Mucosa of stomach (tissue), 1 donor: ENCODE data around the gene PHYKPL.

Experiments used
- H3K27me3 ChIP-seq: one replicate; pipeline ENCODE4 v1.7.0; 2013; ENCODE audit warnings: mild to moderate bottlenecking, low read length; ENCODE audit not compliant: control insufficient read depth, insufficient read depth
- H3K36me3 ChIP-seq: one replicate; pipeline ENCODE4 v1.7.0; 2013; ENCODE audit warnings: low read length; ENCODE audit not compliant: control insufficient read depth, insufficient read depth
- H3K4me1 ChIP-seq: one replicate; pipeline ENCODE4 v1.7.0; 2013; ENCODE audit warnings: mild to moderate bottlenecking, low read length; ENCODE audit not compliant: control insufficient read depth, insufficient read depth
- H3K4me3 ChIP-seq: one replicate; pipeline ENCODE4 v1.7.0; 2013; ENCODE audit warnings: low read length
- H3K9ac ChIP-seq: one replicate; pipeline ENCODE4 v1.7.0; 2013; ENCODE audit warnings: mild to moderate bottlenecking, low read length, moderate library complexity
- H3K9me3 ChIP-seq: one replicate; pipeline ENCODE4 v1.7.0; 2013; ENCODE audit warnings: mild to moderate bottlenecking, low read length, moderate library complexity; ENCODE audit not compliant: control insufficient read depth
- donor health status: Pancreatic carcinoma.

The PHYKPL gene

DNA sequence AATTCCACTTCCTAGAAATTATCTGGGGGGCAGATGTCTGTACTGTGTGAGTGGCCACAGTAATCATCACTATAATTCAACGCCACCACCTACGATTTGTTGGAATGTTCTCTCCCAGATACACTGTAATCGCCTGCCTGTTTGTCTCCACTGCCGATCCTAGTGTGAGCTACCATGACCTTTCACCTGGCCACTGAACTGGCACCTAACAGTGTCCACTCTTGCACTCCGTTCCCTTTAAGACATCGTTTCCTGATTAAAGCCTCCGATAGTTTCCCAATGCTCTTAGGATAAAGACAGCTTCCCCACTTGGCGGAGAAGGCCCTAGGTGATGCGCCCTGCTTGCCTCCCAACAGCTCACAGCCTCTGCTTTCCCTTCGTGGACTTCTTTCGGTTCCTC lies 4.0 kb downstream of the PHYKPL start:
- Histone ChIP-seq H3K36me3 (peaks cover 13% of the 10 kb centered on the region), H3K9me3 (no peaks in the 10 kb centered on the region), H3K4me3 (no peak overlapping the region), H3K4me1 (peaks cover 26% of the 10 kb centered on the region), H3K27me3 (no peaks in the 10 kb centered on the region), H3K9ac (no peak overlapping the region)

DNA sequence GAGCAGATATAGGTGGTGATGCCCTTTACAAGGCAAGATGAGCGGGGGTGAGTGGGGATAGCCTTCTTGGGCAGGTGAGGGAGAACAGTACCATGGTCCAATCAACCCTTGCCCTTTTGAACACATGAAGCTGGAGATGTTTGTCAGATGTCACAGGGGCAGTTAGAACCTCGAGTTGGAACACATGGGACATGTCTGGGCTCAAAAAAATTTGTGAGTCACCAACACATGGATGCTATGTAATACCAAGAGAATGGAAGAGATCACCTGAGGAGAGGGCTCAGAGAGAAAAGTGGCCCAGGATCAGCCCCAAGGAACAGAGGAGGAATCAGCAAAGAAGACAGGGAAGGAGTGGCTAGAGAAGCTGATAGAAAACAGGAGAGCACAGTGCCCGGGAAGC lies 4.7 kb downstream of the PHYKPL start:
- peaks cover 25% of the 10 kb centered on the region for H3K4me1 ChIP-seq
- H3K4me3 ChIP-seq: no peak overlapping the region
- H3K9ac ChIP-seq: no peak overlapping the region
- H3K27me3 ChIP-seq: no peaks in the 10 kb centered on the region
- H3K9me3 ChIP-seq: no peaks in the 10 kb centered on the region
- peaks cover 13% of the 10 kb centered on the region for H3K36me3 ChIP-seq

DNA sequence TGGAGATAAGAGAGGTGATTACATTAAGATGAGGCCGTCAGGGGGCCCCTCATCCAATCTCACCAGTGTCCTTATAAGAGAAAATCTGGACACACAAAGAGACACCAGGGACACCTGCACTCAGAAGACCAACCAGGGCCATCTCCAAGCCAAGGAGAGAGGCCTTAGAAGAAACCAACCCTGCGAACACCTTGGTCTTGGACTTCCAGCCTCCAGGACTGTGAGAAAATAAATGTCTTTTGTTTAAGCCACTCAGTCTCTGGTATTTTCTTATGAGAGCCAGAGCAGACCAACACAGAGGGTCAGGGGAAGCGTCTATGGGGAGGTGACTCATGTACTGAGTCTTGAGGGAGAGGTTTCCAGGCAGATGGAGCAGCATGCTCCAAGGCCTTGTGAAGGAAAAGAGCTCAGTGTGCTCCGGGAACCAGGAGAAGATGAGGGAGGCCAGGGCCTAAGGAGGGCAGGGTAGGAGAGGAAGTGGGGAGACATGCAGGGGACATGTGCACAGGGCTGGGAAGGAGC lies 5.4 kb downstream of the PHYKPL start:
- H3K36me3 ChIP-seq: peaks cover 13% of the 10 kb centered on the region

DNA sequence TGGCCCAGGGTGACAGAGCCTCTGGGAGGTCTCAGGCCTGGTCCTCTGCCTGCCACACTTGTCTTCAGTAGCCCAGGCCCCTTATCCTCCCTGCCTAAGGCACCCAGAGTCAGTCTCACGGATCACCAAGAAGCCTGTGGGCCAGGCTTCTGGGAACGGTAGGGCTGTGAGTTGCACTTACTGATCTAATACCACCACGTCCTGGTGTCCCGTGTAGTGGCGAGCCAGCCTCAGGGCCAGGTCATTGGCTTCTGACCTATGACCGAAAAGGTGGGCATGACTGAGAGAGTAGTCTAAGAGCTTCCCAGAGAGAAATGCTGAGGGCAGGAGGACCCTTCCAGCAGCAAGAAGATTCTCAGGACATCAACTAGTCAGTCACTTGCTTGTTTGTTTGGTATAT lies 7.4 kb downstream of the PHYKPL start:
- H3K36me3 ChIP-seq: peaks cover 8% of the 10 kb centered on the region

More for the DNA sequence above, 5.4 kb downstream of the PHYKPL start:
- H3K27me3 ChIP-seq: no peaks in the 10 kb centered on the region
- H3K9ac ChIP-seq: no peak overlapping the region
- H3K4me3 ChIP-seq: no peak overlapping the region
- peaks cover 22% of the 10 kb centered on the region for H3K4me1 ChIP-seq
- H3K9me3 ChIP-seq: no peaks in the 10 kb centered on the region

DNA sequence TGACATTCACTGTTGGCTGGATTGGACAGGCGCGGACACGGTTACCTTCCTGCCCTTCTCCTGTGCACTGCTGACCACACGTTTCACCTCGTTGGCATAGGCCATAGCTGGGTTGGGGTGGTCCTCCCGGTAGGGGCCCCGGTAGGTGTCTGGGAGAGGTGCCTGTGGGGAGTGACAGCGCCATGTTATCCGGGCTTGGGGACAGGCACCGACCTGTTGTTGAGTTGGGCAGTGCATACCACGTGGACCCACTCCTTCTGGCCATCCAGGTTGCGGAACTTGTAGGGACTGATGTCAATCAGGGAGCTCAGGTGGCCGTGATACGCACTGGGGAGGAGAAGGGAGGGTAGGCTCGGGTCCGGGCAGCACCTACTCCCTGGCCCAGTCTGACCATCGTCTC lies 8.2 kb downstream of the PHYKPL start:
- Histone ChIP-seq H3K9ac (no peak overlapping the region), H3K27me3 (no peaks in the 10 kb centered on the region), H3K4me3 (no peak overlapping the region), H3K9me3 (no peaks in the 10 kb centered on the region), H3K4me1 (no peaks in the 10 kb centered on the region), H3K36me3 (peaks cover 2% of the 10 kb centered on the region)

More for the DNA sequence above, 7.4 kb downstream of the PHYKPL start:
- Histone ChIP-seq H3K27me3 (no peaks in the 10 kb centered on the region), H3K9ac (no peak overlapping the region), H3K4me1 (peaks cover 5% of the 10 kb centered on the region), H3K9me3 (no peaks in the 10 kb centered on the region), H3K4me3 (no peak overlapping the region)

DNA sequence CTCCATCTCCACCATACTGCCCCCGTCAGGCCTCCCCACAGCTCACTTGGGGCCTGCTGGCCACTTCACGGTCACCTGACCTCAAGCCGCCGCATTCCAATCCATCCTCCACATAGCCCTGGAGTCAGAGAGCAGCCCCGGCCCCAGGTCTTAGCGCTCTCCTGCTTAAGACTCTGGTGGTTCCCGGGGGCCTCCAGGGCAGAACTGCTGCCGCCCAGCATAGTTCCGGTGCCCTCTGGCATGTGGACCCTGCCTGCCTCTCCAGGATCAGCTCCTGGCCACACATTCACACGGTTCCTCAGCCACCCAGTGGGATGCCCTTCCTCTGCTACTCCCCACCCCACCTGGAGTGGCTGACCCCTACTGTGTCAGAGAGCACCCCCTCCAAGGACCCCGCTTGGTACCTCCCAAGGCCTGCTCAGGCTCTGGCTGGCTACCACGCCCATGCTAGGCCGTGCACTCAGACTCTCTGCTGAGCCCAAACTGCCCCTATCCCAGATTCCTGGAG lies 8.7 kb downstream of the PHYKPL start:
- H3K4me1 ChIP-seq: no peaks in the 10 kb centered on the region
- no peaks in the 10 kb centered on the region for H3K27me3 ChIP-seq
- H3K9ac ChIP-seq: no peak overlapping the region
- H3K36me3 ChIP-seq: no peaks in the 10 kb centered on the region
- H3K4me3 ChIP-seq: no peak overlapping the region
- H3K9me3 ChIP-seq: no peaks in the 10 kb centered on the region

DNA sequence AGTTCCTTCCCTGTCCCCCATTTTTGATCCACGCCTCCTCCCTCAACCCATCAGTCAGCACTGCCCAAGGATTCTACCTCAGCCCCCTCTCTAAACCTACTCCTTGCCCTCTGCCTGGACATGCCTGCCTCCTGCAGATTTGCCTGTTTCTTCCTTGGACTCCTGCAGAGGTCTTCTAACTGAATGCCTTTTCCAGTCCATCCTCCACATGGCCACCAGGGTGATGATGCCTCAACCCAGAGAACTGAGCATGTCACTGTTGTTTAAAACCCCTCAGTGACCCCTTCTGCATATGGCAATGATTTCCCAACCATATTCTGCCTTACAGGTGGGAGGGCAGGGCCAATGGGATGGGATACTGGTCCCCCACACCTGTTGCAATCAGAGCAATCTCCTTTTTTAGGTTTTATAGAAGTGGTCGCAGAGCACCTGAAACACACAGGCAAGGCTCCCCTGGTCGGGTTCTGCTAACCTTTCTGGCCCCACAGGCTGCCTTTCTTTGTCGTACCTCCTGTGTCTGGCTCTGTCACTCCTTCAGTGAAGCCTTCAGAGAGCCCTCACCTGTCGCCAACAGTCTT lies 9.3 kb downstream of the PHYKPL start:
- no peaks in the 10 kb centered on the region for H3K4me1 ChIP-seq

DNA sequence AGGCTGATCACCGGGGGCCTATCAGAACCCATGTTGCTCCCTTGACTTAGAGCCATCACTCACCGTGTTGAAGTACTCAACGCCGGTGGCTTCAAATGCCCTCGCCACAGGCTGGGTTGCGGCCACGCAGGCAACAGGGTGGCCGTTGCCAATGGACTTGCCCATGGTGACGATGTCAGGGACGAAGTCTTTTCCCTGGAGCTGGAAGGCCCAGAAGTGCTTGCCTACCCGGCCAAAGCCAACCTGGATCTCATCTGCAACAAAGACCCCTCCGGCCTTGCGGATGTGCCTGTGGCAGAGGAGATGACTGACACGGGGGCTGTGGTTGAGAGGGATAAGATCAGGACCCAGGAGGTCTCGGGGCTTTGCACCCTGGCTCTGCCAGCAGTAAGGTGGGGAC lies 10.3 kb downstream of the PHYKPL start:
- Histone ChIP-seq H3K9ac (no peak overlapping the region), H3K36me3 (no peaks in the 10 kb centered on the region), H3K27me3 (no peaks in the 10 kb centered on the region), H3K4me1 (no peaks in the 10 kb centered on the region), H3K4me3 (no peak overlapping the region), H3K9me3 (no peaks in the 10 kb centered on the region)

More for the DNA sequence above, 9.3 kb downstream of the PHYKPL start:
- H3K9ac ChIP-seq: no peak overlapping the region
- no peaks in the 10 kb centered on the region for H3K36me3 ChIP-seq
- H3K4me3 ChIP-seq: no peak overlapping the region
- no peaks in the 10 kb centered on the region for H3K27me3 ChIP-seq
- no peaks in the 10 kb centered on the region for H3K9me3 ChIP-seq

DNA sequence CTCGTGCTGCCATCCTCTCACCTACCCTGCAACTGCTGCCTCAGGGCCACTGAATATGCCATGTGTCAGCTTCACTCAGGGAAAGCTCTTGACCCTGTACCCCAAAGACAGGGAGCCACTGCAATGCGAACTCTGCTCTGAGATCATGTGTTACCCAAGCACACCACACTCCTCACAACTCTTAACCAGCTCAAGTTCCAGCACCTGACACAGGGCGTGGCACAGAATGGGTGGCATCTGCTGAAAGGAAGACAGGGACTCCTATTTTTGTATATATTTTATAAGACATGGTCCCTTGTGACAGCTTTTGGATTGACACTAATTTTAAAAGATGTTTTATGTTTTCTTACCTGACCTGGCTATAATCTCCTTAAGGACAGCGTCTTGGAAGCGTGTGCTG lies 10.7 kb downstream of the PHYKPL start:
- no peak overlapping the region for H3K9ac ChIP-seq
- no peaks in the 10 kb centered on the region for H3K36me3 ChIP-seq
- no peaks in the 10 kb centered on the region for H3K27me3 ChIP-seq
- no peak overlapping the region for H3K4me3 ChIP-seq
- H3K4me1 ChIP-seq: no peaks in the 10 kb centered on the region
- no peaks in the 10 kb centered on the region for H3K9me3 ChIP-seq

DNA sequence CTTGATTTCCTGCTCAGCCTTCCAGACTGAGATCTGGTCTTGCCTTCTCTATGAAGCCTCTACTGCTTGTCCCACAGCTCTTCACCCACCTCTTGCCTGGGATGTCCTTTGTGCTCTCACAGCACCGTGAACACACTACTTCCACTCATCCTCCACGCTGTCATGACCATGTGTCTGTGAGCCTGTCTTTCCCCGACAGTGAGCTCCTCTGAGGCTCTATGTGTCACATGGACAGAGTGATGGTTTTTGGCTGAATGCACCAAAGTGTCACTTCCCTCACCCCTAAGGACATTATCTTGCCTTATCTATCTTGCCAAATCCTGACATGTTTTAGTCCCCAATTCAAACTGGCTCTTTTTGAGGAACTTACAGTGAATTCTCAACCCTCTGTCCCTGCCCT lies 11.3 kb downstream of the PHYKPL start:
- Histone ChIP-seq H3K9ac (no peak overlapping the region), H3K36me3 (no peaks in the 10 kb centered on the region), H3K4me1 (peaks cover under 1% of the 10 kb centered on the region), H3K4me3 (no peak overlapping the region), H3K27me3 (no peaks in the 10 kb centered on the region), H3K9me3 (no peaks in the 10 kb centered on the region)

DNA sequence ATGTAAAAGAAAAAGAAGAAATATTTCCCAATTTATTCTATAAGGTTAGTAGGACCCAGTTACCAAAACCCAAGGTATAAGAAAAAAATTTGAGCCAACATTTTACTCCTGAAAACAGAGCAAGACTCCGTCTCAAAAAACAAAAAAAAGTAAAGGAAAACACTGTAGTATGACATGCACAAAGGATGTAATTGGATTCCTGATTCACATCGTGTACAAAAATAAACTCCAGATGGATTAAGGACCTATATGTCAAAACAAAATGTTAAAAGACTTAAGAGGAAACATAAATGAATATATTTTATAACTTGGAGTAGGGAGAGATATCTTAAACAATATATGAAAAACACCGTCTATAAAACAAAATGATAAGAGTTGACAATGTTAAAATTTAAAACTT lies 13.8 kb downstream of the PHYKPL start:
- Histone ChIP-seq H3K27me3 (no peaks in the 10 kb centered on the region), H3K4me3 (no peak overlapping the region), H3K4me1 (peaks cover 25% of the 10 kb centered on the region), H3K9ac (no peak overlapping the region), H3K36me3 (peaks cover 18% of the 10 kb centered on the region), H3K9me3 (no peaks in the 10 kb centered on the region)

DNA sequence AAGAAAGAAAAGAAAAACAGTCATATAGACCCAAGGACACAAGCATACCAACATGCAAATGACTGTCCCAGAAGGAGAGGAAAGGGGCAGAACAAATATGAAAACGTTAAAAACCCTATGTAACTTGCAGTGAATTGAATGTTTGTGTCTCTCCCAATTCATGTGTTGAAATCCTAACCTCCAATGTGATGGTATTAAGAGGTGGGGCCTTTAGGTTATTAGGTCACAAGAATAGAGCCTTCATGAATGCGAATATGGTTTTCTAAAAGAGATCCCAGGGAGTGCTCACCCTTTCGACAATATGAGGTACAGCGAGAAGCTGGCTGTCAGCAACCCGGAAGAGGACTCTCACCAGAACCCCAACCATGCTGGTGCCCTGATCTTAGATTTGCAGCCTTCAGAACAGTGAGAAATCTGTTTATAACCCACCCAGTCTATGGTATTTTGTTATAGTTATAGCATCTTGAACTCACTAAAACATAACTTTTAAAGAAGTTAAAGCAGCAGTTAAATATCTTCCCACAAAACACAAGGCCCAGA lies 14.3 kb downstream of the PHYKPL start:
- H3K4me3 ChIP-seq: no peak overlapping the region
- no peak overlapping the region for H3K9ac ChIP-seq
- H3K9me3 ChIP-seq: no peaks in the 10 kb centered on the region
- H3K4me1 ChIP-seq: peaks cover 31% of the 10 kb centered on the region
- H3K27me3 ChIP-seq: no peaks in the 10 kb centered on the region
- peaks cover 23% of the 10 kb centered on the region for H3K36me3 ChIP-seq
